HG03108 (cell line): Measurements from ENCODE around the gene PAOX.
"Not testable (repeated sequence)": the region's sequence is repeated elsewhere in the genome, so short reads cannot be mapped to it uniquely, and the experiment has no call there.

Source experiments
- ATAC-seq: cut with Tn5 transposase; IDR thresholded peaks from one replicate; pipeline ENCODE4 v1.9.1; 2021; ENCODE audit warnings: moderate library complexity; ENCODE audit not compliant: unreplicated experiment

PAOX gene

DNA sequence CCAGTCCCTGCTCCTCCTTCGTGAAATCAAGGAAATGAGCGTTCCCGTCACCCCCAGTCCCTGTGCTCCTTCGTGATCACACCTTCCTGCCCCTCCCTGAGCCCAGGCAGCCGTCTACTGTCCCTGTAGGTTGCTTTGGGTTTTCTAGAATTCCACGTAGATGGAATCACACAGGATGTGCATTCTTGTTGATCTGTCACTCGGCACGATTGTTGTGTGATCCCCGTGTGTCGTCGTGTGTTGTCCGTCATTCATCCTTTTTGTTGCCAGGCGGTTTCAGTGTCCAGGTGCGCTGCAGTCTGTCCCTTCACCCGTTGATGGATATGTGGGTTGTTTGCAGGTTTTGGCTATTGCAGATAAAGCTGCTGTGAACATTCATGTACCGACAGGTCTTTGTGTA lies 24.3 kb downstream of the PAOX start:
- no peak for ATAC-seq

DNA sequence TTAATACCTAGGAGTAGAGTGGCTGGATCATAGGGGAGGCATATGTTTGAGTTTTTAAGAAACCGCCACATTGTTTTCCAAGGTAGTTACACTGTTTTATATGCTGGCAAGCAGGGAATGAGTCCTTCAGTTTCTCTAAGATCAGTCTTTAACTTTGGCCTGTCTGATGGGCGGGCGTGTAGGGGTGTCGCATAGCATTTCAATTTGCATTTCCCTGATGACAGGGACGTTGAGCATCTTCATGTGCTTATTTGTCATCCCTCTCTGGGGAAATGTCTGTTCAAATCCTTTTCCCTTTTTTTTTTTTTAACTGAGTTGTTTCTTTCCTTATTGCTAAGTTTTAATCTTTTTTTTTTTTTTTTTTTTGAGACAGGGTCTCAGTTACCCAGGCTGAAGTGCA lies 24.7 kb downstream of the PAOX start:
- no peak for ATAC-seq

DNA sequence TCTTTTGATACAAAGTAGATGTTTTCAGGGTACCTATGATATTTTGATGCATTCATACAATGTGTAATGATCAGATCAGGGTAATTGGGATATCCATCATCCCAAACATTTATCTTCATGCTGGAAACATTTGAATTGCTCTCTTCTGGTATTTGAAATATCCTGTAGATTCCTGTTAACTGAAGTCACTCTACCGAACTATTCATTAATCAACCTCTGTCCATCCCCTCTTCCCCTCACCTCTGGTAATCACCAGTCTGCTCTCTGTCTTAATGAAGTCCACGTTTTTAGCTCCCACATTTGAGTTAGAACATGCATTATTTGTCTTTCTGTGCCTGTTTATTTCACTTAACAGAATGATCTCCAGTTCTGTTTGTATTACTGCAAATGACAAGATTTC lies 26.2 kb downstream of the PAOX start:
- no peak for ATAC-seq

DNA sequence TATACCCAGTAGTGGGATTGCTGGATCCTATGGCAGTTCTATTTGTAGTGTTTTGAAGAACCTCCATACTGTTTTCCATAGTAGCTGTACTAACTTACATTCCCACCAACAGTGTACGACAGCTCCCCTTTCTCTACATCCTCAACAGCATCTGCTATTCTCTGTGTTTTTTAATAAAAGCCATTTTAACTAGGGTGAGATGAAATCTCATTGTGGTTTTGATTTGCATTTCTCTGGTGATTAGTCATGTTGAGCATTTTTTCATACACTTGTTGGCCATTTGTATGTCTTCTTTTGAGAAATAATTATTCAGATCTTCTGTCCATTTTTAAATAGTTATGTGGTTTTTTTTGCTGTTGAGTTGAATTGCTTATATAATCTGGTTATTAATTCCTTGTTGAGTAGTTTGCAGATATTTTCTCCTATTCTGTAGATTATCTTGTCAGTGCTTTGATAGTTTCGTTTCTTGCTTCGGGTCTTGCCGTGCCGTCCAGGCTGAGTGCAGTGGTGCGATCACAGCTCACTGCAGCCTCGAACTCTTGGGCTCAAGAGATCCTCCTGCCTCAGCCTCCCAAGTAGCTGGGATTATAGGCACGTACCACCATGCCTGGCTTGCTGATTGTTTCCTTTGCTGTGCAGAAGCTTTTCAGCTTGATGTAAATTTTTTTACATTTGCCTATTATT lies 26.9 kb downstream of the PAOX start:
- no peak for ATAC-seq

DNA sequence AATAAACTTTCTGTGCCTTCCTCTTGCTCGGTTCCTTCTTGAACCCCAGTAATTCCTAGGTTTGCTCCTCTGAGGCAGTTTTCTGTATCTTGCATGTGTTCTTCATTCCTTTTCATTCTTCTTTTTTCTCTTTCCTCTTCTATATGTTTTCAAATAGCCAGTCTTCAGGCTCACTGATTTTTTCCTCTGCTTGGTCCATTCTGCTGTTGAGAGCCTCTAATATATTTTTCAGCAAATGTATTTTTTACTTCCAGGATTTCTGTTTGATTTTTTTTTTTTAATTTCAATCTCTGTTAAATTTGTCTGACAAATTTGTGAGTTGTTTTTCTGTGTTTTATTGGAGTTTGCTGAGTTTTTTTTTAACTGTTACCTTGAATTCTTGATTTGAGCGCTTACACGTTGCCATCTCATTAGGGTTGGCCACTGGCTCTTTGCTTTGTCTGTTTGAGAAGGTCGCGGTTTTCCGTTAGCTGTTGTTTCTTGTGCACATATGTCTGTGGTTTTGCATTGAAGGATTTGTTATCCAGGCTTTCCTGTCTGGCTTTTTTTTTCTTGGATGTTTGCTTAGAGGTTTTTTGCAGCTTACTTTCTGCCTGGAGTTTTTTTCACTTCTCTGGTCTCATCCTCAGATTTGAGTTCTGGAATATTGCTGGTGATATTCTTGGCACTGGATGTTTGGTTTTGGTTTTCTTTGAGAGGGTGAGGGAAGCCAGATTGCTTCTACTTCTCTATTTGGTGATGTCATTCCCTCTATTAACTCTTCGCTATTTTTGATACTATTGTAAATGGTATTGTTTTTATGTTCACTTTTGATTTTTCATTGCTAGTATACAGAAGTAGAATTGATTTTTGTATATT lies 32.7 kb downstream of the PAOX start:
- ATAC-seq = no peak

DNA sequence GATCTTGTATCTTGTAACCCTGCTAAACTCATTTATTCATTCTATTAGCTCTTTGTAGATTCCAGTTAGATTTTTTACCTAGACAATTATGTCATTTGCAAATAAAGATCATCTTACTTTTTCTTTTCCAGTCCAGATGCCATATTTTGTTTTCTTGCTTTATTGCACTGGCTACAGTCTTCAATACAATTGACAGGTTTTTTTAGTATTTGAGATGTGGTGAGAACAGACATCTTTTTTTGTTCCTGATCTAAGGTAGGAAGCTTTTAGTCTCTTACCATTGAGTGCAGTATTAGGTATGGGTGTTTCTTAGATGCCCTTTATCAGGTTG lies 33.3 kb downstream of the PAOX start:
- ATAC-seq = no peak

DNA sequence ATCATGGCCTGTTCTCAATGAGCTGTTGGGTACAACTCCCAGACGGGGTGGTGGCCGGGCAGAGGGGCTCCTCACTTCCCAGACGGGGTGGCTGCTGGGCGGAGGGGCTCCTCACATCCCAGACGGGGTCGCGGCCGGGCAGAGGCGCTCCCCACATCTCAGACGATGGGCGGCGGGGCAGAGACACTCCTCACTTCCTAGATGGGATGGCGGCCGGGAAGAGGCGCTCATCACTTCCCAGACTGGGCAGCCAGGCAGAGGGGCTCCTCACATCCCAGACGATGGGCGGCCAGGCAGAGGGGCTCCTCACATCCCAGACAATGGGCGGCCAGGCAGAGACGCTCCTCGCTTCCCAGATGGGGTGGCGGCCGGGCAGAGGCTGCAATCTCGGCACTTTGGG lies 35.3 kb downstream of the PAOX start:
- ATAC-seq = not testable (repeated sequence)

DNA sequence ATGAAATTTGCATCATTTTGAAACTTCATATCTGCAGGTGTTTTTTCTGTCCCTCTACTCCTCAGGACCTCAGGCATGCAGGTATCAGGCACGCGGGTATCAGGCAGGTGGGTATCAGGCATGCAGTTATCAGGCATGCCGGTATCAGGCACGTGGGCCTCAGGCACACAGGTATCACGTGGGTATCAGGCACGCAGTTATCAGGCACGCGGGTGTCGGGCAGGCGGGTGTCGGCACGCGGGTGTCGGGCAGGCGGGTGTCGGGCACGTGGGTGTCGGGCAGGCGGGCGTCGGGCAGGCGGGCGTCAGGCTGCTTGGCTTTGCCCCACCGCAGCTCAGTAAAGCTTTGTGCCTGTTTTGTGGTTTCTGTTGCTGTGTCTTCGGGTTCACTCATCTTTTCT lies 36.7 kb downstream of the PAOX start:
- ATAC-seq = no peak

DNA sequence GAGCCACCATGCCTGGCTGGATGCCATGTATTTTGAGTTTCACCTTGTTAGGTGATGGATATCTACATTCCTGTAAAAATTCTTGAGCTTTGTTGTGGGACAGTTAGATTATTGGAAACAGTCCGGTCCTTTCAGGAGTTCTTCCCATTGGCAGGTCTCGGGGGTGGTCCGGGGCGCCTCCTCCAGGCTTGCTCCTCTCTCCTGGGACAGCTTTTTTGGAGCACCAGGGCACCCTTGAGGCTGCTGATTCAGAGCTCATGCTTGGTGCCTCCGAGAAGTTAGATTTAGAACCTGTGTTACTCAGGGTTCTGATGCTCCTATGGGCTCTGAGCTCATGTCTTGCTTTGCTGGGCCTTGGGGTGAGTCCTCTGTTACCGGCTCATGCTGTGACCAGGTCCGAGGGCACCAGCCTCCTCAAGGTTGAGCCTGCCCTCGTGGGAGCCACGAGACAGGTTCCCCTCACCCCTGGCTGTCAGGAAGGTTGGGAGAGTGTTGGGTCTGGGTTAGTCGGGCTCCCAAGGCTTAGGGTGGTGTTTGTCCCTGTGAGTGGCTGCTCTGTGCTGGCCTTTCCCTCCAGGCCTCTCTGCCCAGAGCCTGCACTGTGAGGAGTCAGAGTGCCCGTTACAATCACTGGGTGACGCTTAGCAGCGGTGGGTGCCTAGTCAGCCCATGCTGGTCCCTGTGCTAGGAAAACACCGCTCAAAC lies 39.4 kb downstream of the PAOX start:
- no peak for ATAC-seq

DNA sequence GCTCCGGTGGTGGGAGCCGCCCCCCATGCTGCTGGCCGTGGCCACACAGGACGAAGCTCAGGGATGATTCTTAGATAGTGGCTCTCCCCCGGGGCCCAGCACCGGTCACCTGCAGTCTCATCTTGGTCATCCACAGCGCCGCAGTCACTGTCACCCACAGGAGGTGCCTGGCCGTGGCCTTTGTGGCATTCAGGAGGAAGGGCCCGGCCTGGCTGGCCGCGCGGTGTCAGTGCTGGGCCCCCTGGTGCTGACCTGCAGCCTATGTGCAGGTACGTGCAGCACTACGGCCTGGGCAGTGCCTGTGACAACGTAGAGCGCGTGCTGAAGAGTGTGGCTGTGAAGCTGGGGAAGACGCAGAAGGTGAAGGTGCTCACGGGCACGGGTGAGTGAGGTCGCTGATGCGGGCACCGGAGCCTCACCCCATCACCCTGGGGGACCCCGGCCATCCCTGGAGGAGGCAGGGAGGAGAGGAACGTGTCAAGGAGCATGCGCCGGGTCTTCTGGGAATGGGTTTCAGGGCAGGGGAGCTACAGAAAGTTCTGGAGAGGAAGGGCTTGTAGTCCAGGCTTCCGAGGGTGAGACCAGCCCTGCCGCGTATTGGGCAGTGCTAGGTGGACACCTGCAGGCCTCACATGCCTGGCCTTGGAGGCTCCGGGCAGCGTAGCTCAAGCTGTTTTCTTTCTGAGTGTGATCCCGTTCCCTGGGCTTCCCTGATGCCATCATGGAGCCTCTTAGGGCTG lies 40.3 kb downstream of the PAOX start:
- no peak for ATAC-seq

DNA sequence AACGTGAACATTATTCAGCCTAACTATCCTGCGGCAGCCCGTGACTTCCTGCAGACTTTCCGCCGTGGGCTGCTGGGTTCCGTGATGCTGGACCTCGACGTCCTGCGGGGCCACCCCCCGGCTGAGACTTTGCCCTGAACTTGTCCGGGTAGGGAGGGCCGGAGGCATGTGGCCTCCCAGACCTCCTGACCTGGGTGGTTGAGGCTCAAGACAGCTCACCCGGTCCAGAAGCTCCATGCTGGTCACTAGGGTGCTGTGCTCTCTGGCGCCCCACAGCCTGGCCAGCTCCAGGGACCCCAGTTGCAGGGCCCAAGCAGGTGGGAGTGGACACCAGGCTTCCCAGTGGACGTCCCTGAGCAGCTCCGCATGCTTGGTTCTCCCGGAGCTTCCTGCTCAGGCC lies 41.0 kb downstream of the PAOX start:
- no peak for ATAC-seq

DNA sequence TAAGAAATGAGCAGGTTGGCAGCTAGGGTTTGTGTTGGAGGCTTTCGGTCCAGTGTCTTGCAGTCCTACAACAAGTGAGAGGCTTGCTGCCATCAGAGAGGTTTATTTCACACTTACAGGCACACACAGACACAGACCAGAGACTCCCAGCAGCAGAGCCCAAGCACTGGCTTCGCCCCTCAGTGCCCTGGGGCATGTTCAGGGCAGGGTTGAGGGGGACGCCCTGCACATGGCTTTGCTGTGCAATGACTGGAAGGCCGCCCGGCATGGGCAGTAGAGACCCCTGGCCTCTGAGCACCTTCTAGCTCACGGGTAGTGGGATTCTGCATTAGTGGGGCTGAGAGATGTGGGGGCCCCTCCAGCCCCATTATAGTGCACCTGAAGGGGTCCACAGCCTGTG lies 41.5 kb downstream of the PAOX start:
- no peak for ATAC-seq

DNA sequence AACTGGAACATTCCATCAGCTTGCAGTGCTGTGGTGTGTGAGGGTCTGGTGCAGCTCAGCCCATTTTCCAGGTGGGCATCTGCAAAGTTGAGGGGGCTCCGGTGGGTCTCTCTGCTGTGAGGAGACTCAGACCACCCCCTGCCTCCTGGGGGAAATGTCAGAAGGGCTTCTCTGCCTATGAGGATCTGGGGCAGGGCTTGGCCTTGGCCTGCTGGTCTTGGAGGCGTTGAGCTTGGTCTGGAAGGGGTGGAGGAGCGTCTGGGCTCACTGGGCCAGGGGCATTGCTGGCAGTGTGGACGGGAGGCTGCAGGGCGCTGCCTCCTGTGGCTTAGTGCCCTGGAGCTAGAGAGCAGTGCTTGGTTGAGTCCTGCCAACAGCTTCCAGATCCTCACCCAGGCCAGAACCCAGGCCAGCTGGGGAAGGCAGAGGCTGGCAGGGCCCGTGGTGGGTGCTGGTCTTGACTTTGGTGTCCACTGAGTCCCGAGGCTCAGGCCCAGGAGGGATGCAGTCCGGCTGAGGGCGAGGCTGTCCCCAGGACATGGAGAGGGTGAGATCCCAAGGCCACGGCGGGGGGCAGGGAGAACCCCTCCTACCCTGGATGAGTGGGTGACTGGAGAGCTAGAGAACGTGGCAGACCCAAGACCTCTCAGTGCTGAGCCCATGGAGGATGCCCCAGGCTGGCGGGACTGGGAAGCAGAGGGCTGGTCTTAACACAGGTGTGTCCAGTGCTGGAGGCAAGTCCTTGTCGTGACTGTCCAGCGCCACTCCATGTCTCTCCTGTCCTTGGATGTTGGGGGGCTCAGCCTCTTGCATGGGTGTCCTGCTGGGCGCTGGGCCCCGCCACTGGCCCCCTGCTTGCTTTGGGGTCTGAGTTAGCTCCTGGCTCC lies 42.5 kb downstream of the PAOX start:
- no peak for ATAC-seq

DNA sequence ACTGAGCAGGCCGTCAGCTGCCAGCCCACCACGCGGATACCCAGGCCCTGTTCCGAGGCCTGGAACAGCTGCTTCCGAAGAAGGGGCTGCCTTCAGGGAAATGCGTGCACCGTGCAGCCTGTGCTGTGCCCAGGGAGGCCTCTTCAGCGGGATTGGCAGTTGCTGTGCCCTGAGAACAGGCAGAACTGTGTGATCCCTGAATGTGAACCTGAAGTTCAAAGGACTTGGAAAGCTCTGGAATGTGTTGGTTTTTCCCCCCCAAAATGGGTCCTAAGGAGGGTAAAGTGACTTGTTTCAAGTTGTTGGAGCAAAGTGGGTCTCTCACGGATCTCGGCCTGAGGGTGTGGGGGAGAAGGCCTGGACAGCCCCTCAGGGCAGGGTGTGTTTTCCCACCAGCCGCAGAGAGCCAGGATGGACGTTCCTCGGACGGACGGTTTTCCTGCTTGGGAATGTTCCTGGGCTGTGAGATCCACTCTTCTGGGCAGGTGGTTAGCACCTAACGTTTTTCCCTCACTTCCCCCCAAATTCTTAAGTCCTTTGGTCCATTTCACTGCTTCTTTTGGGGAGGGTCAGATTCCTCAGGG lies 43.3 kb downstream of the PAOX start:
- ATAC-seq = no peak

DNA sequence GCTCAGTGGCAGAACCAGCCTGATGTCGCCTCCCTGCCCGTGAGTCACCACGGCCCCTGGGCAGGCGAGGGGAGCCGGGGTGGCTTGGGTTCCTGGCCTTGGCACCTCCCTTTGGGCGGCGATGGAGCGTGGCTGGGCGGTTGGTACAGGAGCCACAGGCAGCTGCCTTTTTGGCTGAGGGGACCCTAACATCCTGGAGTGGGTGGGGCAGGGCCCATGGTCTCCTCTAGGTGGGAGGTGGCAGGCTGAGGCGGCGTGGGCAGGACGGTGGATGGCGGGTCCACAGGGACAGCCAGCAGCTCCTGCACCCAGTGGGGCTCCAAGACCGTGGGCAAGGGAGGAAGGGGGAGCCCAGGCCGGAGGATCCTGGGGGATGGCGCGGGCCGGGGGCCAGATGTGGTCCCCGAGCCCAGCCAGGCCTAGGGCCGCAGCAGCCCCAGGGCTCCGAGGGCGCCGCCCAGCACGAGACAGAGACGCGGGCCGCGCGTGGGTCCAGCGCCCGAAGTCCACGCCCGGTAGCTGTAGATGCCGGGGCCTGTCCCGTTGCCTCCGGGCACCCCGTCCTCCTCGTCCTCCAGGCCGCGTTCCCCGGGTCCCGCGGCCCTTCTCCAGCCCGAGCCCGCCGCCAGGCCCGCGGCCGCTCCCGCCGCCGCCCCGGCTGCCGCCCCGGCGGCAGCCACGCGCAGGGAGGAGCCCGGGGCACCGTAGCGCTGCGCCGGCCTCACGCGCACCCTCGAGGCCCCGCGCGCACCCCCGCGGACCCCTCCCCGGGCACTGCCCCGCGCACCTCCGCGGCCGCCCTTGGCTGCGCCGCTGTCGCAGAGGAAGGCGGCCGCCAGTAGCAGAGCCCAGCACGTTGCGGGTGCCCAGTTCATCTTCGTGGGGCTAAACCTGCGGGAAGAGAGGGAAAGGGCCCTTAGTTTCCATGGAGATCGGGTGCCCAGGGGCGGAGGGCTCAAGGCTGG lies 44.0 kb downstream of the PAOX start:
- ATAC-seq = no peak

DNA sequence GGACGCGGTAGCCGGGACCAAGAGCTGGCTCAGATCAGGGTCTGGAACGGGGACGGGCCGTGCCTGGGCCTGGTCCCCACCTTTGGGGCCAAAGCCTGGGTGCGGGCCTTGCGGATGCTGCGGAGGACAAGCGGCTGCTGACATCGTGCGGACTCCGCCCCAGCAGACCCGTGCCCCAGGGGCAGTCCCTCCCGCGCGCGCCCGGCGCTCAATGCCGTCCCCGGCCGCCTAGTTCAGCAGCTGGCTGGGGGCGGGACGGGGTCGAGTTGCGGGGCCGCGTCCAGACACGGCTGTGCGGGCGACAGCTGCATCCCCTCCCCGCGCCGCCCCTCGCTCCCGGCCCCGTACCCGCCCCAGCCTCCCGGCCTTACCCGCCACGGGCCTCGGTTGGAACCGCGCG lies 45.0 kb downstream of the PAOX start:
- ATAC-seq = not testable (repeated sequence)

DNA sequence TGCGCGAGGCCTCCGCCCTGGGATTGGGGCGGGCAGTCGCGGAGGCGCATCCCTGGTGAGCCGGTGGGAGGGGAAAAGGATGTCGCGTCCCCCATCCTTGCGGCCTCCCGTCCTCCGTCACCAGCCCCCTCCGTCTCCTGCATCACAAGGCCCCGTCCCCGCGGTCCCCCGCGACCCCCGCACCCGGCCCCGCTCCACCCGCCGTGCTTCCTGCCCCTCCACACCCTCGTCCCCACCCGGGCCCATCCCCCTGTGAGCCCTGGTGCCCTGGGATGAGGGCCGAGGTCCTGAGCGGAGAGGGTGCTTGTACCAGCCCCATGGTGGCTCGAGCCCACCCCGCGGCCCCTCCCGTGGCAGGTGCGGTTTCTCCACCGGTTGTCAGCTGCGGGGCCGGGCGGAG lies 45.5 kb downstream of the PAOX start, which contains the start of gene SPRN:
Gene SPRN, minus strand, starts transcription at position 25 of the 400 bp plus-strand sequence. CDS start 944 bp downstream, outside the sequence.
- not testable (repeated sequence) for ATAC-seq

DNA sequence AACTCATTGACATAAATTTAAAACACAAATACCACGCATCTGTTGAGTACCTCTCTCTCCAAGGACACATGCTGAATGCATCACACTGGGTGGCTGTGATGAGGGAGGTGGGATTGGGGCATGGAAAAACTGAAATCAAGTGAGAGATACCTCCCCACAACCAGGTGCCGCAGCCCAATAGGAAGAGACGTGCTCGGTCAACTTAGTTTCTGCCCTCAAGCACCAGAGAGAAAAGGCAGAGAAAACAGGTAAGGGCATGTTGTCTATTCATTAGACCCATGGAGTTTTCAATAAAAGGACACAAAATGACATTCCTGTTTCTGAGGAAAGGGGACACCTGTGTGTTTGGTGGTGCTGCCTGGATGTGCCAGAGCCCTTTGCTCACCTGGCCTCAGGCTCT lies 50.5 kb downstream of the PAOX start:
- not testable (repeated sequence) for ATAC-seq
